GM21447 (cell line): ENCODE results near the gene TBX19.
"Not testable (repeated sequence)": the region's sequence is repeated elsewhere in the genome, so short reads cannot be mapped to it uniquely, and the experiment has no call there.

Experiments
- ATAC-seq: cut with Tn5 transposase; IDR thresholded peaks from one replicate; pipeline ENCODE4 v1.9.1; 2021; ENCODE audit not compliant: unreplicated experiment

TBX19 gene

DNA sequence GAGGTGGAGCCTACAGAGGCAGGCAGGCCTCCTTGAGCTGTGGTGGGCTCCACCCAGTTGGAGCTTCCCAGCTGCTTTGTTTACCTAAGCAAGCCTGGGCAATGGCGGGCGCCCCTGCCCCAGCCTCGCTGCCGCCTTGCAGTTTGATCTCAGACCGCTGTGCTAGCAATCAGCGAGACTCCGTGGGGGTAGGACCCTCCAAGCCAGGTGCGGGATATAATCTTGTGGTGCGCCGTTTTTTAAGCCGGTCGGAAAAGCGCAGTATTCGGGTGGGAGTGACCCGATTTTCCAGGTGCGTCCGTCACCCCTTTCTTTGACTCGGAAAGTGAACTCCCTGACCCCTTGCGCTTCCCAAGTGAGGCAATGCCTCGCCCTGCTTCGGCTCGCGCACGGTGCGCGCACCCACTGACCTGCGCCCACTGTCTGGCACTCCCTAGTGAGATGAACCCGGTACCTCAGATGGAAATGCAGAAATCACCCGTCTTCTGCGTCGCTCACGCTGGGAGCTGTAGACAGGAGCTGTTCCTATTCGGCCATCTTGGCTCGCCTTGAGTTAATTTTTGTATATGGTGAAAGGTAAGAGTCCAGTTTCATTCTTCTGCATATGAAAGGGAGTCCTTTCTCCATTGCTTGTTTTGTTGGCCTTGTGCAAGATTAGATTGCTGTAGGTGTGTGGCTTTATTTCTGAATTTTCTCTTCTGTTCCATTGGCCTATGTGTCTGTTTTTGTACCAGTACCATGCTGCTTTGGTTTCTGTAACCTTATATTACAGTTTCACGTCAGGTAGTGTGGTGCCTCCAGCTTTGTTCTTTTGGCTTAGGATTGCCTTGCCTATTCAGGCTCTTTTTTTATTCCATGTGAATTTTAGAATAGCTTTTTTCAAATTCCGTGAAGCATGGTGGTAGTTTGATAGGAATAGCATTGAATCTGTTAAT, 73.9 kb downstream of the TBX19 start:
- ATAC-seq: not testable (repeated sequence)

DNA sequence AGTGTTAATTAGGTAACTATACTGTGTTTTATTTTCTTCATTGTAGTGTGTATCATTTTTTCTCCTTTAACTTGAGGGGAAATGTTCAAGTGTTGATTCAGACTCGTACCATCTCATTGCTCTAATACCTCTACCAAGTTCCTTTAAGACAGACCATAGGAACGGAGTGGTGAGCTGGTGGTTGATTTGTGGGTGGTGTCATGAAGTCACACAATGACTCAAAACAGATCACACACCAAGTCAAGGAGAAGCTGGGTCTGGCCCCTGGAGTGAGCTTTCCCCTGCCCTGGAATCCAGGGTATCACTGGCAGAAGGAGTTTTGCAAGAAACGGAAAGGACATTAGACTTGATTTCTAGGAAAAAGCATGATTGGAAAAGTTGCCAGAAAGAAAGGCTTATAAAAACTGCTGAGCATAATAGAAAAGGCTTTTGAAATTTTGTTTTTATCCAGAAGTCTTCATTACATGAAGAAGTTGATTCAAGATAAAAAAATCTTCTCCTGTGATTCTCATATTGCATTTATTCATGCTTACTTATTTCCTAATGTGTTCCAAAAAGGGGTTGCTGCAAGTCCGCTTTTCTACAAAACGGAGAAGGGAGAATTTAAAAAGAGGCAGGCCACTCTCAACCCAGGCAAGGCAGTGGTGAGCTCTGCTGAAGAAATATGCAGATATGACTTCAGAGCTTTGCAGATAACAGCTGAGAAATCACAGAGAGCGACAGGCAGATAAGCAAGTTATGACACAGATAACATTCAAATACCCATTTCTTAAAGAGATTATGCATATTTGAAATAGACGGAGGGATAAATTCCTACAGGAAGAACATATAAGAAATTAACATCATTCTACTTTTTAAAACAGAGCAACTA, 79.7 kb downstream of the TBX19 start:
- no peak for ATAC-seq

GRCh38 chr1:168361252-168361651, 80.6 kb downstream of the TBX19 start:
- no peak for ATAC-seq

DNA sequence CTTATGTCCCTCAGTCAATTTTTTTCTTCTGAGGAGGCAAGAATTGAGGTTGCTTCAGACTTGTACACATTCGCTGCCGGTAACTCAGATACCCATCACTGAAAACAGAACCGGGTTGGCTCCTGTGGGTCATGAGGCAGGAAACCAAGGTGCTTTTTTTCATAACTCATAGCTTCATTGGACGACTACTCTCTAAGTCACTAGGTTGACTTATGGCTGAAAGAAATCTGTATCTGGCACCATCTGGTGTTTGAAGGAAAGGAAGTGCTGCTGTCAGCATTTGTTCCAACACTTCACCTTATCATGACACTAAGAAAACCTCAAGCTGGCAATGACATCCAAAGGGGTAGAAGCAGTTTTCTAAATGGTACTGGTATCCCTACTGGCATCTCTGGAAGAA, 82.3 kb downstream of the TBX19 start:
- ATAC-seq: no peak
